A549 (cell line): ENCODE results near the gene THEM4. TPM values are rescaled to one million over a fixed set of nuclear protein-coding genes. Genes with fewer than 3 reads are reported as not detected.
"Not testable (repeated sequence)": the region's sequence is repeated elsewhere in the genome, so short reads cannot be mapped to it uniquely, and the experiment has no call there.

ENCODE experiments used
- ATAC-seq, 2 experiments: fragments of 200-7000 bp in 1 of 2; fragments of >200 bp in 1 of 2; cut with Nextera tagmentation in 1 of 2; cut with Tn5 transposase in 1 of 2; 3 replicates each; pipeline versions ENCODE4 v1.8.0 to v1.9.1; 2018 to 2020; ENCODE audit warnings: mild to moderate bottlenecking in 1 of 2, moderate library complexity in 1 of 2
- CTCF ChIA-PET: fragments of 300-600 bp; sonication (Branson Sonifier 250); formaldehyde crosslinking; extraction: SDS; loops from one replicate; lab custom pipeline; 2021; ENCODE audit warnings: antibody characterized with exemption, inconsistent platforms; lab: Yijun Ruan, JAX
- POLR2A ChIA-PET: fragments of 350-600 bp; formaldehyde crosslinking; extraction: SDS; loops from one replicate; lab custom pipeline; 2021; ENCODE audit warnings: antibody characterized with exemption, inconsistent platforms; lab: Yijun Ruan, JAX
- DNase-seq, 2 experiments: peaks; one replicate each; pipeline versions ENCODE4 v3.0.0 to v3.0.0-alpha.2; 2011 to 2016; ENCODE audit warnings: low read depth in 1 of 2, low spot score in 1 of 2
- FAIRE-seq: peaks from 2 replicates; lab custom pipeline; 2011; peaks lifted over from hg19 to GRCh38; lab: Jason Lieb, UNC
- H3K27ac ChIP-seq, 2 experiments: fragments of >200 bp; sonication (Bioruptor Twin); formaldehyde crosslinking; 3 replicates each; pipeline ENCODE4 v1.5.1; 2016 to 2017
- H3K4me1 ChIP-seq: fragments of >200 bp; sonication (Bioruptor Twin); formaldehyde crosslinking; 3 replicates; pipeline ENCODE4 v1.6.1; 2016
- H3K4me2 ChIP-seq: fragments of >200 bp; sonication (Bioruptor Twin); formaldehyde crosslinking; 3 replicates; pipeline ENCODE4 v1.6.1; 2016
- H3K4me3 ChIP-seq: fragments of >200 bp; sonication (Bioruptor Twin); formaldehyde crosslinking; 3 replicates; pipeline ENCODE4 v1.5.1; 2016
- H3K9me3 ChIP-seq: fragments of >200 bp; sonication (Bioruptor Twin); formaldehyde crosslinking; 3 replicates; pipeline ENCODE4 v1.6.1; 2016
- BHLHE40 ChIP-seq: IDR thresholded peaks from 2 replicates; pipeline ENCODE4 v1.6.1; 2012; ENCODE audit warnings: low read depth, low read length, inconsistent platforms
- CBX8 ChIP-seq: fragments of 200-600 bp; sonication (generic); IDR thresholded peaks from 2 replicates; pipeline ENCODE4 v1.6.1; 2016
- CEBPB ChIP-seq, 2 experiments: fragments of >200 bp in 1 of 2; sonication (Bioruptor Twin) in 1 of 2; formaldehyde crosslinking in 1 of 2; IDR thresholded peaks; 2 replicates each; pipeline ENCODE4 v1.6.1; 2012 to 2016
- GATA3 ChIP-seq: IDR thresholded peaks from 2 replicates; pipeline ENCODE4 v1.6.1; 2012; ENCODE audit warnings: borderline replicate concordance
- HDAC2 ChIP-seq: fragments of 200-600 bp; sonication (generic); IDR thresholded peaks from 2 replicates; pipeline ENCODE4 v1.6.1; 2016
- HOXB13 ChIP-seq: fragments of 250-450 bp; sonication (Bioruptor Pico); IDR thresholded peaks from 2 replicates; pipeline ENCODE4 v1.5.0; 2020; ENCODE audit warnings: low read depth, mild to moderate bottlenecking, moderate library complexity
- HOXB5 ChIP-seq: fragments of 250-450 bp; sonication (Bioruptor Pico); IDR thresholded peaks from 2 replicates; pipeline ENCODE4 v1.5.0; 2020; ENCODE audit warnings: mild to moderate bottlenecking, moderate library complexity
- MAFK ChIP-seq: fragments of 450-650 bp; IDR thresholded peaks from 2 replicates; pipeline ENCODE4 v1.6.1; 2014; ENCODE audit not compliant: partially characterized antibody
- NFE2L2 ChIP-seq: fragments of 150-350 bp; conservative IDR thresholded peaks from 2 replicates; pipeline ENCODE4 v1.6.1; 2014; ENCODE audit warnings: low read length
- RNF2 ChIP-seq: fragments of 200-600 bp; sonication (generic); IDR thresholded peaks from 2 replicates; pipeline ENCODE4 v1.6.1; 2016; ENCODE audit warnings: low read depth, mild to moderate bottlenecking, antibody characterized with exemption, moderate library complexity, borderline replicate concordance
- SMC3 ChIP-seq: fragments of >200 bp; sonication (Bioruptor Twin); formaldehyde crosslinking; IDR thresholded peaks from 3 replicates; pipeline ENCODE4 v1.6.1; 2018; ENCODE audit warnings: inconsistent platforms
- SREBF2 ChIP-seq: fragments of 450-650 bp; IDR thresholded peaks from 2 replicates; pipeline ENCODE4 v1.6.1; 2014; ENCODE audit warnings: mild to moderate bottlenecking, moderate library complexity
- TFCP2L1 ChIP-seq: fragments of 250-450 bp; sonication (Bioruptor Pico); IDR thresholded peaks from 2 replicates; pipeline ENCODE4 v1.5.0; 2021; ENCODE audit warnings: mild to moderate bottlenecking
- ZFP36 ChIP-seq: fragments of 450-650 bp; IDR thresholded peaks from 2 replicates; pipeline ENCODE4 v1.6.1; 2014; ENCODE audit warnings: borderline replicate concordance; ENCODE audit not compliant: partially characterized antibody
- ZSCAN20 ChIP-seq: fragments of 250-450 bp; sonication (Bioruptor Pico); IDR thresholded peaks from 2 replicates; pipeline ENCODE4 v1.8.0; 2022; ENCODE audit warnings: mild to moderate bottlenecking, moderate library complexity
- WGBS: methylation state at CpG from one replicate; pipeline ENCODE4 v1.1.6; 2017; ENCODE audit errors: missing lambda C conversion rate; 5-methylcytosine and 5-hydroxymethylcytosine counted together
- polyA plus RNA-seq, 4 experiments: library from polyadenylated mRNA; depleted of rRNA in 3 of 4; stranded (reverse); fragments of >200 nt; fragmentation: RNase III in 1 of 4; extraction: RNeasy Plus Mini Kit Qiagen cat#74134 plus additional on column Dnase treatment in 1 of 4; gene quantifications; 2 replicates in 3 of 4; 3 replicates in 1 of 4; pipeline ENCODE4 v1.2.3, GENCODE V29; 2011 to 2017
- TF ChIP-seq, protein P1 (sequence below): fragments of 150-350 bp; IDR thresholded peaks from 2 replicates; pipeline ENCODE4 v1.6.1; 2014; ENCODE audit warnings: low read depth, mild to moderate bottlenecking, low read length
- TF ChIP-seq, protein P2 (sequence below): fragments of >200 bp; sonication (Bioruptor Twin); formaldehyde crosslinking; IDR thresholded peaks from 2 replicates; pipeline ENCODE4 v1.6.1; 2016

The THEM4 gene
- polyA plus RNA-seq, 2 of the 4 experiments (the other 2 are of a cell fraction), result 16.6 to 32.3 TPM

- TF ChIP-seq MAFK (peak; percentile 13), HOXB13 (CRISPR knock-in tag) (no peak)
- Histone ChIP-seq H3K27ac (no peak overlapping the region), H3K4me1 (no peaks in the 10 kb centered on the region), H3K9me3 (peaks cover 7% of the 10 kb centered on the region), H3K4me2 (no peak overlapping the region), H3K4me3 (no peak overlapping the region)
- WGBS, result 43% methylated on average over 1 of the region's 1 CpG
- DNase-seq (no peak), ATAC-seq (no peak), FAIRE-seq (no peak)
- ChIA-PET CTCF (interaction anchor here (14.1 kb wide), 1 partner anchor 20 kb away, joined by 102 read pairs; no protein-coding TSS in a partner anchor), POLR2A (no interaction called here)
Measured at GRCh38 chr1:151912973-151913372, 3.7 kb upstream of the THEM4 start.

- WGBS, result 77% methylated on average over 10 of the region's 10 CpGs
- no peaks in the 10 kb centered on the region for H3K4me1 ChIP-seq
- peak in 1 of 2 experiments; percentile 43 for DNase-seq
- peaks cover 20% of the 10 kb centered on the region for H3K9me3 ChIP-seq
- no peak for FAIRE-seq
- peak overlapping the region; percentile 68 for H3K4me2 ChIP-seq
- no peak for TF ChIP-seq RNF2
- ChIA-PET CTCF (interaction anchor here (0.7 to 3.9 kb wide), 17 partner anchors 11 to 145 kb away, joined by 3 to 31 read pairs (median 3); no protein-coding TSS in a partner anchor), POLR2A (interaction anchor here (0.8 to 2.7 kb wide), 6 partner anchors 20 to 128 kb away, joined by 3 to 13 read pairs (median 4); partner anchors contain the start of gene S100A11)
- peak overlapping the region; percentile 56 for H3K4me3 ChIP-seq
- peak overlapping the region; percentile 88 to 92; a peak in 3 of 6 replicates for H3K27ac ChIP-seq
- no peak for ATAC-seq
Measured at GRCh38 chr1:151908228-151908691, 1.1 kb downstream of the THEM4 start.

DNA sequence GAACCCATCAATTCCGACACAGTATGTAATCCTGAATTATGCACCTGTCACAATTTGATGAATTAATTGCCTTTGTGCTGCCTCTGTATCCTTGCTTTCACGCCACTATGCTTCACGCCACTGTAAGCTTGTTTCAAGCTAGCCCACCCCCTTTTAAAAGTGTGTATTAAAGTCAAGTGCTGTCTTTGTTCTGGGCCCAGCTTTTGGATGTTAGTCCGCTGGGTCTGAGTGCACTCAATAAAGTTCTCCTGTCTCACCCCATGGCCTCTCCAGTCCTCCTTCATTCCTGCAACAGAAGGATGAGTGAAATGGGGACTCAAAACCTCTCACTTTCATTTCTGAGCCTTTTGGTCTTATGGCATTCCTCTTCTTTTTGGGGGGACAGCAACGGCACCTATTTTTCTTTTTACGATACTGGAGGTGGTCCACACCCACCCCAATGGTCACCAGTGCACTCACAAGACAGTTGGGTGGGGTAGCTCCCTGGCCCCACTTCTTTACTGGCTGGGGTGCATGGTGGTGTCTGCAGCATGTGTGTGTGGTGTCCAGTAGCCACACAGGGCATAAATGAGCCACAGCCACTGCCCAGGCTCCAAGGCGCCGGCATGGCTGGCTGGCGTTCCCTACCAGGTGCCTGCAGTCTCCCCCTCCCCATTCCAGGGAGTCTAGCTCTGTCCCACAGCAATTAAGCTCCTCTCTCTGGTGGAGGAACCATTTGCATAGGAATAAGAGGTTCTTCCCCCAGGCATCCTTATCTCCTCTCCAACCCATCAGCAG is 1.8 kb downstream of the THEM4 start:
- POLR2A ChIA-PET, result interaction anchor here (0.8 to 2.7 kb wide), 2 partner anchors 85 to 129 kb away, joined by 3 to 13 read pairs; partner anchors contain the start of gene S100A11
- Histone ChIP-seq H3K4me3 (no peak overlapping the region), H3K27ac (no peak overlapping the region), H3K4me1 (no peaks in the 10 kb centered on the region), H3K9me3 (peaks cover 20% of the 10 kb centered on the region), H3K4me2 (no peak overlapping the region)
- FAIRE-seq (no peak), ATAC-seq (no peak), DNase-seq (peak in 1 of 2 experiments; percentile 73)
- TF ChIP-seq GATA3, result 0 out of 2 replicates have a peak, but pooled peaks have one; percentile 32
- no peak for TF ChIP-seq CBX8
- WGBS, result 89% methylated on average over 9 of the region's 9 CpGs
- CTCF ChIA-PET, result interaction anchor here (0.6 to 3.9 kb wide), 15 partner anchors 10 to 468 kb away, joined by 3 to 31 read pairs (median 3); no protein-coding TSS in a partner anchor

- H3K4me3 ChIP-seq, POLR2A ChIA-PET, H3K4me2 ChIP-seq, ATAC-seq, FAIRE-seq, DNase-seq, H3K27ac ChIP-seq, H3K4me1 ChIP-seq: not testable (repeated sequence)
- CTCF ChIA-PET, result interaction anchor here (3.9 kb wide), 1 partner anchor 95 kb away, joined by 31 read pairs; no protein-coding TSS in a partner anchor
- H3K9me3 ChIP-seq, result peaks cover 31% of the 10 kb centered on the region
- WGBS, result 100% methylated on average over 1 of the region's 14 CpGs
Measured at GRCh38 chr1:151906324-151906645, 3.0 kb downstream of the THEM4 start.

DNA sequence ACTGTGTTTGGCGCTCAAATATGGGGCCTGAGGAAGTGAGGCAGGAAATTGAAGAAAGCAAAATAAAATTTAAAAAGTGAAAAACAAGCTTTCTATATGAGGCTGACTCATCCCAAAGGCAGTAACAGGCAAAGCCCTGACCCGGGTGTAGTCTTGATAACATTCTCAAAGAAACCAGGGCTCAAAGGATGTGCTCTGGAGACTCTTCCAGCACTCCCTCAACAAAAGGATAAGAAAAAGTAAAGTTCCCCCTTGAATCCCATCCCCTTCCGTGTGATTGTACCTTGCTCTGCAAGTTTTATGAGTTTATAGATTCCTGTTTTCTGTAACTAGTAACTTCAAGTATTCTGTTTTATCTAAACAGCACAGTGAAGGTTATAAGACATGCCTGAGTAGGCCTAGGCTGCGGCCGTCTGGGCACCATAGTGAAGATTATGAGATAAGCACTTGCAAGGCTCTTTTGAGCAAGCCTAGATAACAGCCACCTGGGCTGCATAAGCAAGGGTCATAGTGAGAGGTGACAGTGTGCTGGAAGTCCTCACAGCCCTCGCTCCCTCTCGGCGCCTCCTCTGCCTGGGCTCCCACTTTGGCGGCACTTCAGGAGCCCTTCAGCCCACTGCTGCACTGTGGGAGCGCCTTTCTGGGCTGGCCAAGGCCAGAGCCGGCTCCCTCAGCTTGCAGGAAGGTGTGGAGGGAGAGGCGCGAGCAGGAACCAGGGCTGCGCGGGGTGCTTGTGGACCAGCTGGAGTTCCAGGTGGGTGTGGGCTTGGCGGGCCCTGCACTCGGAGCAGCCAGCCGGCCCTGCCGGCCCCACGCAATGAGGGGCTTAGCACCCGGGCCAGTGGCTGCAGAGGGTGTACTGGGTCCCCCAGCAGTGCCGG is 3.6 kb downstream of the THEM4 start:
- not testable (repeated sequence) for H3K4me2 ChIP-seq, FAIRE-seq

DNA sequence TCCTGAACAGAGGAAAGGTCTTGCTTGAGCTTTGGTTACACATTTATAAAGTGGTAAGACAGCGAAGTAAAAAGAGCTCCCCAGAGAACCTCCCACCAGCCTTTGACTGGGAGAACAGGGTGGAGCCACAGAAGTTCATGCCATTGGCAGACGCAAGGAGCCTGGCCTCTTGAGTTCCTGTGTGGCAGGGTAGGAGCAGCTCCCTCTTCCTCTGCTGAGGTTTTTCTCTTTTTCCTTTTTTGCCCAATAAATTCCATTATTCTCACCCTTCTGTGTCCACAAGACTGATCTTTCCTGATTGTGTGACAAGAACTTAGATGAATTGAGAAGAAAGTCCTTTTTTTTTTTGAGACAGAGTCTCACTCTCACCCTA is 4.3 kb downstream of the THEM4 start:
- no peaks in the 10 kb centered on the region for H3K4me1 ChIP-seq
- ChIA-PET POLR2A (no interaction called here), CTCF (interaction anchor here (1.0 to 2.3 kb wide), 3 partner anchors 29 to 129 kb away, joined by 3 to 7 read pairs (median 4); no protein-coding TSS in a partner anchor)
- H3K27ac ChIP-seq, result no peak overlapping the region
- WGBS, result 95% methylated on average over 2 of the region's 2 CpGs
- no peak overlapping the region for H3K4me3 ChIP-seq
- TF ChIP-seq BHLHE40 (no peak), CEBPB (IDR thresholded peaks at IDR 0.05) (no peak), NFE2L2 (no peak), ZSCAN20 (no peak), ZFP36 (no peak), SMC3 (no peak), HOXB5 (no peak), HDAC2 (no peak), SREBF2 (no peak), TFCP2L1 (CRISPR knock-in tag) (no peak), CBX8 (no peak)
- TF ChIP-seq, protein P1, sequence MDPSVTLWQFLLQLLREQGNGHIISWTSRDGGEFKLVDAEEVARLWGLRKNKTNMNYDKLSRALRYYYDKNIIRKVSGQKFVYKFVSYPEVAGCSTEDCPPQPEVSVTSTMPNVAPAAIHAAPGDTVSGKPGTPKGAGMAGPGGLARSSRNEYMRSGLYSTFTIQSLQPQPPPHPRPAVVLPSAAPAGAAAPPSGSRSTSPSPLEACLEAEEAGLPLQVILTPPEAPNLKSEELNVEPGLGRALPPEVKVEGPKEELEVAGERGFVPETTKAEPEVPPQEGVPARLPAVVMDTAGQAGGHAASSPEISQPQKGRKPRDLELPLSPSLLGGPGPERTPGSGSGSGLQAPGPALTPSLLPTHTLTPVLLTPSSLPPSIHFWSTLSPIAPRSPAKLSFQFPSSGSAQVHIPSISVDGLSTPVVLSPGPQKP, result no peak
- TF ChIP-seq, protein P2, sequence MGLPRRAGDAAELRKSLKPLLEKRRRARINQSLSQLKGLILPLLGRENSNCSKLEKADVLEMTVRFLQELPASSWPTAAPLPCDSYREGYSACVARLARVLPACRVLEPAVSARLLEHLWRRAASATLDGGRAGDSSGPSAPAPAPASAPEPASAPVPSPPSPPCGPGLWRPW, result no peak
- no peak overlapping the region for H3K4me2 ChIP-seq
- H3K9me3 ChIP-seq, result peaks cover 41% of the 10 kb centered on the region
- ATAC-seq (no peak), FAIRE-seq (no peak), DNase-seq (no peak)

More for the DNA sequence above, 3.6 kb downstream of the THEM4 start:
- DNase-seq, H3K27ac ChIP-seq, H3K4me3 ChIP-seq, POLR2A ChIA-PET, ATAC-seq, H3K4me1 ChIP-seq: not testable (repeated sequence)
- peaks cover 35% of the 10 kb centered on the region for H3K9me3 ChIP-seq
- CTCF ChIA-PET, result interaction anchor here (1.0 to 3.9 kb wide), 4 partner anchors 28 to 129 kb away, joined by 3 to 31 read pairs (median 6); no protein-coding TSS in a partner anchor
- WGBS, result 94% methylated on average over 12 of the region's 22 CpGs
